Activated CD8-positive, alpha-beta T cell treated with anti-CD3 and anti-CD28 coated beads for 36 hours (primary cell): ENCODE measurements around the gene DRD1. TPM values are rescaled to one million over a fixed set of nuclear protein-coding genes. Genes with fewer than 3 reads are reported as not detected.

Experiments
- ATAC-seq: fragments of 200-7000 bp; cut with Tn5 transposase; one replicate; pipeline ENCODE4 v1.10.0; 2021; ENCODE audit warnings: mild to moderate bottlenecking, moderate library complexity
- CTCF ChIA-PET: fragments of 350-600 bp; sonication (Branson Sonifier 250); formaldehyde crosslinking; loops from one replicate; lab custom pipeline; 2021; ENCODE audit warnings: antibody characterized with exemption; lab: Charles Lee
- POLR2A ChIA-PET: fragments of 350-600 bp; sonication (Branson Sonifier 250); formaldehyde crosslinking; loops from one replicate; lab custom pipeline; 2021; ENCODE audit warnings: antibody characterized with exemption; lab: Charles Lee
- DNase-seq: peaks from one replicate; pipeline ENCODE4 v3.0.0-alpha.2; 2020
- H3K27ac Mint-ChIP-seq: one replicate; pipeline ENCODE4 v1.8.0; 2021; ENCODE audit warnings: mild to moderate bottlenecking, mixed read lengths
- H3K27me3 Mint-ChIP-seq: one replicate; pipeline ENCODE4 v1.8.0; 2021; ENCODE audit warnings: mixed read lengths
- H3K36me3 Mint-ChIP-seq: one replicate; pipeline ENCODE4 v1.8.0; 2021; ENCODE audit warnings: low read depth, mixed read lengths
- H3K4me1 Mint-ChIP-seq: one replicate; pipeline ENCODE4 v1.8.0; 2021; ENCODE audit warnings: low read depth, mixed read lengths
- H3K4me3 Mint-ChIP-seq: one replicate; pipeline ENCODE4 v1.8.0; 2021; ENCODE audit warnings: mild to moderate bottlenecking, moderate library complexity, mixed read lengths
- H3K9me3 Mint-ChIP-seq: one replicate; pipeline ENCODE4 v1.8.0; 2021; ENCODE audit warnings: mixed read lengths
- CTCF ChIP-seq: fragments of 200-600 bp; IDR thresholded peaks from one replicate; pipeline ENCODE4 v1.8.0; 2022; ENCODE audit warnings: antibody characterized with exemption, mild to moderate bottlenecking
- intact Hi-C: fragments of 100-400 bp; cut with micrococcal nuclease; formaldehyde crosslinking; loops from one replicate; pipeline ENCODE4 v1.10.0; 2022
- total RNA-seq, 2 experiments: library from RNA; stranded (reverse); gene quantifications; one replicate each; pipeline ENCODE4 v1.2.3, GENCODE V29; 2021

Gene DRD1
- total RNA-seq, 2 experiments from 2014 or later, result not detected

GRCh38 chr5:175471628-175472027, 27.6 kb upstream of the DRD1 start:
- ChIA-PET POLR2A (interaction anchor here (0.8 to 2.6 kb wide), 2 partner anchors 8 to 49 kb away, joined by 3 to 10 read pairs; no protein-coding TSS in a partner anchor), CTCF (interaction anchor here (0.6 to 1.9 kb wide), 3 partner anchors 10 to 63 kb away, joined by 3 to 8 read pairs (median 4); no protein-coding TSS in a partner anchor)
- intact Hi-C loops, result no loop called here
- peak; percentile 87 for DNase-seq
- no peaks in the 10 kb centered on the region for H3K27me3 Mint-ChIP-seq
- no peak for TF ChIP-seq CTCF
- peaks cover 3% of the 10 kb centered on the region for H3K9me3 Mint-ChIP-seq
- peaks cover 18% of the 10 kb centered on the region for H3K4me1 Mint-ChIP-seq
- H3K36me3 Mint-ChIP-seq, result no peaks in the 10 kb centered on the region
- peak; percentile 96 for ATAC-seq
- no peak overlapping the region for H3K4me3 Mint-ChIP-seq
- peak overlapping the region; percentile 2 for H3K27ac Mint-ChIP-seq

GRCh38 chr5:175471196-175471595, 27.2 kb upstream of the DRD1 start:
- no peak for TF ChIP-seq CTCF
- Mint-ChIP-seq H3K9me3 (peaks cover 3% of the 10 kb centered on the region), H3K27me3 (no peaks in the 10 kb centered on the region), H3K36me3 (no peaks in the 10 kb centered on the region), H3K4me3 (no peak overlapping the region), H3K27ac (no peak overlapping the region), H3K4me1 (peaks cover 17% of the 10 kb centered on the region)
- POLR2A ChIA-PET, result interaction anchor here (0.8 to 2.6 kb wide), 2 partner anchors 9 to 49 kb away, joined by 3 to 10 read pairs; no protein-coding TSS in a partner anchor
- DNase-seq, result no peak
- CTCF ChIA-PET, result interaction anchor here (1.7 to 1.9 kb wide), 2 partner anchors 10 to 63 kb away, joined by 4 to 8 read pairs; no protein-coding TSS in a partner anchor
- intact Hi-C loops, result no loop called here
- no peak for ATAC-seq

GRCh38 chr5:175470781-175471180, 26.8 kb upstream of the DRD1 start:
- intact Hi-C loops, result no loop called here
- Mint-ChIP-seq H3K4me3 (no peak overlapping the region), H3K27me3 (no peaks in the 10 kb centered on the region), H3K9me3 (peaks cover 3% of the 10 kb centered on the region), H3K36me3 (no peaks in the 10 kb centered on the region), H3K4me1 (peaks cover 17% of the 10 kb centered on the region), H3K27ac (no peak overlapping the region)
- POLR2A ChIA-PET, result interaction anchor here (2.6 kb wide), 1 partner anchor 9 kb away, joined by 10 read pairs; no protein-coding TSS in a partner anchor
- ATAC-seq (no peak), DNase-seq (no peak)
- no peak for TF ChIP-seq CTCF
- CTCF ChIA-PET, result interaction anchor here (1.7 to 1.9 kb wide), 2 partner anchors 10 to 63 kb away, joined by 4 to 8 read pairs; no protein-coding TSS in a partner anchor

- no peak for ATAC-seq
- Mint-ChIP-seq H3K27me3 (no peaks in the 10 kb centered on the region), H3K9me3 (peaks cover 3% of the 10 kb centered on the region), H3K36me3 (no peaks in the 10 kb centered on the region), H3K4me3 (no peak overlapping the region), H3K27ac (no peak overlapping the region), H3K4me1 (peaks cover 25% of the 10 kb centered on the region)
- intact Hi-C loops, result no loop called here
- ChIA-PET CTCF (interaction anchor here (0.9 to 1.1 kb wide), 2 partner anchors 9 to 52 kb away, joined by 3 to 6 read pairs; no protein-coding TSS in a partner anchor), POLR2A (interaction anchor here (1.3 to 2.6 kb wide), 2 partner anchors 8 to 10 kb away, joined by 4 to 10 read pairs; partner anchors contain the start of gene SFXN1)
- no peak for DNase-seq
- TF ChIP-seq CTCF, result no peak
These were observed 25.9 kb upstream of the DRD1 start for GRCh38 chr5:175469916-175470315.

- Mint-ChIP-seq H3K27ac (no peak overlapping the region), H3K27me3 (no peaks in the 10 kb centered on the region), H3K4me1 (peaks cover 31% of the 10 kb centered on the region), H3K4me3 (no peak overlapping the region), H3K9me3 (peaks cover 3% of the 10 kb centered on the region), H3K36me3 (no peaks in the 10 kb centered on the region)
- intact Hi-C loops, result no loop called here
- DNase-seq (no peak), ATAC-seq (no peak)
- ChIA-PET POLR2A (interaction anchor here (1.3 kb wide), 1 partner anchor 9 kb away, joined by 4 read pairs; the partner anchor contains the start of gene SFXN1), CTCF (interaction anchor here (1.1 to 5.8 kb wide), 2 partner anchors 9 to 54 kb away, joined by 3 to 87 read pairs; partner anchors contain the start of gene SFXN1)
- no peak for TF ChIP-seq CTCF
These were observed 24.9 kb upstream of the DRD1 start for GRCh38 chr5:175468892-175469291.
